ENCODE results near the gene CFAP43. TPM values are rescaled to one million over a fixed set of nuclear protein-coding genes. Genes with fewer than 3 reads are reported as not detected.

The CFAP43 gene
- total and polyA plus RNA-seq, 9 of the 15 experiments (the other 6 are each of a cell fraction or from before 2014, with no cell fraction given) = 0.07 to 0.86 (median 0.11) TPM; not detected in 1

- TF ChIP-seq NONO (IDR thresholded peaks at IDR 0.05; ENCODE audit: low read depth in 2 of 2, low read length in 1 of 2) (no peak), KDM1A (IDR thresholded peaks at IDR 0.05) (0 out of 4 replicates have a peak, but pooled peaks of 1 of the 2 experiments have one; percentile 25), FOXM1 (IDR thresholded peaks at IDR 0.05; ENCODE audit: low read depth) (no peak), FOXM1 (CRISPR knock-in tag; IDR thresholded peaks at IDR 0.05; ENCODE audit: low read depth) (no peak), PCBP2 (IDR thresholded peaks at IDR 0.05; ENCODE audit: low read depth, low read length, poor library complexity, severe bottlenecking) (no peak), KLF6 (CRISPR knock-in tag; IDR thresholded peaks at IDR 0.05; ENCODE audit: borderline replicate concordance) (no peak), RBM25 (IDR thresholded peaks at IDR 0.05; ENCODE audit: low read depth, low read length, severe bottlenecking) (peak; percentile 93), PTTG1 (tag; IDR thresholded peaks at IDR 0.05; ENCODE audit: low read depth) (no peak), MCM3 (IDR thresholded peaks at IDR 0.05) (no peak), FOSL1 (tag; conservative IDR thresholded peaks at IDR 0.05) (no peak), ADNP (tag; IDR thresholded peaks at IDR 0.05) (0 out of 2 replicates have a peak, but pooled peaks have one; percentile 46)
- TF ChIP-seq, protein P1, sequence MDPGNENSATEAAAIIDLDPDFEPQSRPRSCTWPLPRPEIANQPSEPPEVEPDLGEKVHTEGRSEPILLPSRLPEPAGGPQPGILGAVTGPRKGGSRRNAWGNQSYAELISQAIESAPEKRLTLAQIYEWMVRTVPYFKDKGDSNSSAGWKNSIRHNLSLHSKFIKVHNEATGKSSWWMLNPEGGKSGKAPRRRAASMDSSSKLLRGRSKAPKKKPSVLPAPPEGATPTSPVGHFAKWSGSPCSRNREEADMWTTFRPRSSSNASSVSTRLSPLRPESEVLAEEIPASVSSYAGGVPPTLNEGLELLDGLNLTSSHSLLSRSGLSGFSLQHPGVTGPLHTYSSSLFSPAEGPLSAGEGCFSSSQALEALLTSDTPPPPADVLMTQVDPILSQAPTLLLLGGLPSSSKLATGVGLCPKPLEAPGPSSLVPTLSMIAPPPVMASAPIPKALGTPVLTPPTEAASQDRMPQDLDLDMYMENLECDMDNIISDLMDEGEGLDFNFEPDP (CRISPR knock-in tag; IDR thresholded peaks at IDR 0.05) = no peak
These were observed 8.9 kb downstream of the CFAP43 start (continued) for GRCh38 chr10:104223304-104223703.
